HUES48 (cell line): ENCODE data around the gene SPANXN4.

Experiments
- H3K27ac ChIP-seq: one replicate; pipeline ENCODE4 v1.7.0; 2013; ENCODE audit warnings: low read depth, low read length, inconsistent platforms
- H3K27me3 ChIP-seq: 2 replicates; pipeline ENCODE4 v1.6.1; 2013; ENCODE audit warnings: mild to moderate bottlenecking, low read length; ENCODE audit not compliant: control insufficient read depth, insufficient read depth
- H3K36me3 ChIP-seq: 2 replicates; pipeline ENCODE4 v1.6.1; 2013; ENCODE audit warnings: low read length; ENCODE audit not compliant: control insufficient read depth, insufficient read depth
- H3K4me1 ChIP-seq: 2 replicates; pipeline ENCODE4 v1.6.1; 2013; ENCODE audit warnings: mild to moderate bottlenecking, low read length; ENCODE audit not compliant: control insufficient read depth, insufficient read depth
- H3K4me3 ChIP-seq: 2 replicates; pipeline ENCODE4 v1.5.1; 2013; ENCODE audit warnings: mild to moderate bottlenecking, low read depth, low read length
- H3K9ac ChIP-seq: 2 replicates; pipeline ENCODE4 v1.6.1; 2013; ENCODE audit warnings: mild to moderate bottlenecking, low read depth, low read length, moderate library complexity
- H3K9me3 ChIP-seq: 2 replicates; pipeline ENCODE4 v1.6.1; 2013; ENCODE audit warnings: low read length; ENCODE audit not compliant: control insufficient read depth, insufficient read depth

SPANXN4 gene

DNA sequence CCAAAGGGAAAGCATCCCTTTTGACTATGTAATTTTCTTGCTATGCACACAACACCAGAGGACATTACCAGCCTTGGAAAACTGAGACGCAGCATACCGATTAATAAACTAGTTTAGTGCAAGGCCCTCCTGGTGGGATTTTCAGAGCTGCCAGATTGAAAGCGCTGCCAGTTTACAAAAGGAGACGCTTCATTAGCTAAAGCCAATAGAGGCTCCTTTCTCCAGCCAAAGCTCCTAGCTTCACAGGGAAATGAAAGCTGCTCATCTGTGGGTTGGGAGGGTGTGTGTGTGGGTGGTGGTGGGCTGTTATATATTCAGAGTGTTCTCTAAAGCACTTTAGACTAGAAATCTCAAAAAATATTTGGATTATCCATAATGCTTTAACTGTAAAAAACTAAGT is 32.4 kb downstream of the SPANXN4 start:
- Histone ChIP-seq H3K4me3 (no peak overlapping the region), H3K36me3 (no peaks in the 10 kb centered on the region), H3K9ac (no peak overlapping the region), H3K27me3 (no peaks in the 10 kb centered on the region), H3K4me1 (no peaks in the 10 kb centered on the region), H3K9me3 (peaks cover 18% of the 10 kb centered on the region), H3K27ac (no peak overlapping the region)

DNA sequence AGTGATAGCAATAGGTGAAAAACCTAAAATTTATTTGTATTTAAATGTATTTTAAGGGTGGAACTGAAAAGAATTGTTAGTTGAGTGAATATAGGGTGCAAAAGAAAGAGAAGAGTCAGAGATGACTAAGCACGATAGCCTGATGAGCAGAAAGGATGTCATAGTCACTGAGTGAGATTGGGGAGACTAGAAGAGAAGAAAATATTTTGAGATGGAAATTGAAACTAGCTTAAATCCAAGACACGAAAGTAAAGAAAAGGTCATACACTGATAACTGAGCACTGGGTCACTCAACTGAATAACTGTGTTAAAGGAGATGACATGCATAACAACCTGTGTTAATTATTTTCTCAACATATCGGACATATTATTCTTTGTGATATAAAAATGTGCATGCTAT is 55.5 kb downstream of the SPANXN4 start:
- H3K4me1 ChIP-seq = peaks cover 6% of the 10 kb centered on the region; the same call in 1 of the 2 replicates
- H3K9ac ChIP-seq = no peak overlapping the region
- H3K9me3 ChIP-seq = peaks cover 59% of the 10 kb centered on the region
- no peaks in the 10 kb centered on the region for H3K27me3 ChIP-seq
- no peaks in the 10 kb centered on the region for H3K36me3 ChIP-seq
- no peak overlapping the region for H3K27ac ChIP-seq
- no peak overlapping the region for H3K4me3 ChIP-seq

DNA sequence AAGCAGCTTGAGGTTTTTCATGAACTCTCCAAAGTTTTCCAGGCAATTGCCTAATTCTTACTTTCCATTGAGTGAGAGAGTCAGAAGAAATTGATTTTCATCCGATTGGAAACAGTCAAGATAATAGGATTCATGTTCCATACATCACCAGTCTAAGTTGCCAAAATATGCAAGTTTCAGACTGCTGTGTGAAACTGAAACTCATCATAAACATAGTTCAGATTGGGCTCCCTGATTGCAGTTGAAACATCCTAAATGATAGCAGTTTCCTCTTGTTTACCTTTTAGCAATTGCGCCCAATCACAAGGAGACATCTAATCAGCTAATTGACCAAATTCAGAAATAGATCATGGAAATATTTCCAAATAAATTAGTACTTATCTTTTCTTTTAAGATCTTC is 56.8 kb downstream of the SPANXN4 start:
- Histone ChIP-seq H3K9ac (no peak overlapping the region), H3K27ac (no peak overlapping the region), H3K36me3 (no peaks in the 10 kb centered on the region), H3K4me3 (no peak overlapping the region), H3K27me3 (no peaks in the 10 kb centered on the region), H3K9me3 (peaks cover 52% of the 10 kb centered on the region), H3K4me1 (peaks cover 6% of the 10 kb centered on the region; the same call in 1 of the 2 replicates)
